HepG2 (cell line): ENCODE results near the gene SMURF1. TPM values are rescaled to one million over a fixed set of nuclear protein-coding genes. Genes with fewer than 3 reads are reported as not detected.

Source experiments
- ATAC-seq: fragments of 200-7000 bp; cut with Tn5 transposase; 3 replicates; pipeline ENCODE4 v1.9.1; 2020; ENCODE audit warnings: mild to moderate bottlenecking, moderate library complexity
- BruUV-seq: library from RNA; stranded (reverse); fragments of 400-500 nt; replicated peaks from 2 replicates; lab custom pipeline; 2021; lab: Mats Ljungman, UMichigan
- CTCF ChIA-PET: fragments of 300-600 bp; formaldehyde crosslinking; extraction: SDS; loops from one replicate; lab custom pipeline; 2021; ENCODE audit warnings: low total read pairs, inconsistent platforms, low intra/inter-chr PET ratio; lab: Yijun Ruan, JAX
- POLR2A ChIA-PET: fragments of 350-600 bp; sonication (Branson Sonifier 250); formaldehyde crosslinking; loops from one replicate; lab custom pipeline; 2020; ENCODE audit warnings: antibody characterized with exemption, inconsistent platforms; lab: Yijun Ruan, JAX
- DNase-seq: peaks from one replicate; pipeline ENCODE4 v3.0.0-alpha.2; 2015; ENCODE audit warnings: low spot score
- FAIRE-seq: peaks from 3 replicates; lab custom pipeline; 2011; peaks lifted over from hg19 to GRCh38; lab: Jason Lieb, UNC
- H2AFZ ChIP-seq: one replicate; pipeline ENCODE4 v1.6.1; 2011; ENCODE audit warnings: low read length, inconsistent platforms
- H3K27ac ChIP-seq: fragments of 300-600 bp; 3 replicates; pipeline ENCODE4 v1.8.0; 2011; ENCODE audit warnings: mixed run types, mild to moderate bottlenecking, mixed read lengths, low read length, inconsistent platforms; ENCODE audit not compliant: insufficient read depth; ENCODE audit errors: extremely low read length
- H3K27me3 ChIP-seq, 2 experiments: fragments of 200-600 bp in 1 of 2; 2 replicates in 1 of 2; 3 replicates in 1 of 2; pipeline versions ENCODE4 v1.6.0 to v1.8.0; 2011; ENCODE audit warnings: low read length in 2 of 2, mild to moderate bottlenecking in 2 of 2, moderate library complexity in 2 of 2, inconsistent platforms in 1 of 2; ENCODE audit not compliant: insufficient read depth in 2 of 2, control insufficient read depth in 1 of 2
- H3K36me3 ChIP-seq, 2 experiments: fragments of 200-600 bp in 1 of 2; replicated peaks in 1 of 2; 2 replicates in 1 of 2; 3 replicates in 1 of 2; pipeline versions ENCODE4 v1.5.1 to v1.8.0; 2011; ENCODE audit warnings: low read length in 2 of 2, inconsistent platforms in 1 of 2; ENCODE audit not compliant: insufficient read depth in 2 of 2, control insufficient read depth in 1 of 2
- H3K4me1 ChIP-seq: 2 replicates; pipeline ENCODE4 v1.5.1; 2012; ENCODE audit warnings: low read length, inconsistent platforms; ENCODE audit not compliant: insufficient read depth
- H3K4me2 ChIP-seq: 2 replicates; pipeline ENCODE4 v1.6.0; 2011; ENCODE audit warnings: low read depth, low read length, inconsistent platforms
- H3K4me3 ChIP-seq, 3 experiments: fragments of 200-600 bp in 1 of 3; sonication (generic), shearing (Covaris generic) in 1 of 3; replicated peaks in 1 of 3; 2 replicates each; pipeline ENCODE4 v1.5.1; 2011 to 2016; ENCODE audit warnings: low read length in 3 of 3, inconsistent platforms in 2 of 3, low read depth in 2 of 3, mild to moderate bottlenecking in 2 of 3, control low read depth in 1 of 3, mixed read lengths in 1 of 3; ENCODE audit not compliant: insufficient read depth in 1 of 3
- H3K79me2 ChIP-seq: one replicate; pipeline ENCODE4 v1.6.1; 2011; ENCODE audit warnings: low read length, inconsistent platforms; ENCODE audit not compliant: insufficient read depth
- H3K9ac ChIP-seq: 2 replicates; pipeline ENCODE4 v1.6.0; 2011; ENCODE audit warnings: mild to moderate bottlenecking, low read depth, low read length, inconsistent platforms; ENCODE audit not compliant: insufficient read depth
- H3K9me3 ChIP-seq: 2 replicates; pipeline ENCODE4 v1.5.1; 2012; ENCODE audit warnings: mild to moderate bottlenecking, low read length
- H4K20me1 ChIP-seq: 2 replicates; pipeline ENCODE4 v1.6.0; 2011; ENCODE audit warnings: inconsistent platforms, mild to moderate bottlenecking, low read length, moderate library complexity; ENCODE audit not compliant: insufficient read depth
- ESRRA ChIP-seq: sonication (generic); formaldehyde crosslinking; IDR thresholded peaks from 2 replicates; pipeline ENCODE4 v1.5.1; 2020; ENCODE audit warnings: mild to moderate bottlenecking, low read depth, missing genetic modification reagents
- KAT2B ChIP-seq: fragments of 150-350 bp; IDR thresholded peaks from 2 replicates; pipeline ENCODE4 v1.6.1; 2014; ENCODE audit warnings: low read depth, low read length, borderline replicate concordance
- KDM4B ChIP-seq: sonication (generic); formaldehyde crosslinking; IDR thresholded peaks from 2 replicates; pipeline ENCODE4 v1.4.0; 2020; ENCODE audit warnings: missing genetic modification reagents
- MIER3 ChIP-seq: IDR thresholded peaks from 2 replicates; pipeline ENCODE4 v1.6.1; 2016; ENCODE audit warnings: missing compliant biosample characterization, borderline replicate concordance
- NFE2L1 ChIP-seq: sonication (generic); formaldehyde crosslinking; IDR thresholded peaks from 2 replicates; pipeline ENCODE4 v1.4.0; 2020; ENCODE audit warnings: missing genetic modification reagents, mild to moderate bottlenecking, borderline replicate concordance
- SAFB2 ChIP-seq: sonication (generic); formaldehyde crosslinking; IDR thresholded peaks from 2 replicates; pipeline ENCODE4 v1.5.1; 2020; ENCODE audit warnings: missing genetic modification reagents, low read depth, mild to moderate bottlenecking, borderline replicate concordance
- ZNF333 ChIP-seq: sonication (generic); formaldehyde crosslinking; IDR thresholded peaks from 2 replicates; pipeline ENCODE4 v1.4.0; 2020; ENCODE audit warnings: mild to moderate bottlenecking, missing genetic modification reagents, borderline replicate concordance
- ZNF883 ChIP-seq: sonication (generic); formaldehyde crosslinking; IDR thresholded peaks from 2 replicates; pipeline ENCODE4 v1.5.1; 2020; ENCODE audit warnings: mild to moderate bottlenecking, missing genetic modification reagents; ENCODE audit errors: not compliant biosample characterization
- ZSCAN25 ChIP-seq: sonication (generic); formaldehyde crosslinking; IDR thresholded peaks from 2 replicates; pipeline ENCODE4 v1.8.0; 2022; ENCODE audit warnings: mild to moderate bottlenecking, missing genetic modification reagents
- WGBS: methylation state at CpG from one replicate; pipeline ENCODE4 v1.1.6; 2017; ENCODE audit warnings: low lambda C conversion rate; 5-methylcytosine and 5-hydroxymethylcytosine counted together
- in situ Hi-C: cut with HindIII; loops from 2 replicates; pipeline ENCODE4 v1.10.0; 2017; ENCODE audit warnings: low pct_unique_long_range_greater_than_20kb; ENCODE audit not compliant: extremely low pct_ligation_motif_present
- intact Hi-C: fragments of 100-400 bp; cut with micrococcal nuclease; formaldehyde crosslinking; loops from one replicate; pipeline ENCODE4 v1.10.0; 2022; ENCODE audit not compliant: unreplicated experiment
- polyA plus RNA-seq, 8 experiments: library from polyadenylated mRNA; depleted of rRNA in 3 of 8; stranded (reverse) in 7 of 8; unstranded in 1 of 8; fragments of >200 nt; fragmentation: Illumina TruSeq in 4 of 8; extraction: Trizol in 4 of 8; gene quantifications; 2 replicates each; pipeline versions ENCODE4 v1.2.1 to v1.2.3, GENCODE V29; 2011 to 2016; ENCODE audit warnings: low read depth in 4 of 8, missing spikeins in 1 of 8, mixed read lengths in 1 of 8; ENCODE audit not compliant: insufficient read depth in 1 of 8
- total RNA-seq, 5 experiments: library from RNA; depleted of rRNA; stranded (reverse); fragments of >200 nt; fragmentation: Illumina TruSeq; extraction: Trizol; gene quantifications; 2 replicates each; pipeline ENCODE4 v1.2.3, GENCODE V29; 2016; ENCODE audit warnings: low read depth in 1 of 5
- TF ChIP-seq, protein P1 (sequence below): sonication (generic); formaldehyde crosslinking; IDR thresholded peaks from 2 replicates; pipeline ENCODE4 v1.5.1; 2020; ENCODE audit warnings: mild to moderate bottlenecking, missing genetic modification reagents, borderline replicate concordance

The SMURF1 gene
- total and polyA plus RNA-seq, 2 of the 13 experiments (the other 11 are each of a cell fraction or from before 2014, with no cell fraction given) = 8.3 to 11.1 TPM

GRCh38 chr7:99032928-99033327 is 111.0 kb downstream of the SMURF1 start:
- Histone ChIP-seq H2AFZ (no peak overlapping the region), H3K79me2 (no peaks in the 10 kb centered on the region), H3K9me3 (no peaks in the 10 kb centered on the region), H3K4me2 (no peak overlapping the region), H3K27me3 (no peaks in the 10 kb centered on the region), H3K36me3 (peaks cover 41 to 85% of the 10 kb centered on the region in 2 experiments), H3K27ac (no peak overlapping the region), H3K4me3 (no peak overlapping the region), H3K9ac (no peak overlapping the region), H4K20me1 (no peaks in the 10 kb centered on the region), H3K4me1 (no peaks in the 10 kb centered on the region)
- intact Hi-C loops (no loop called here), in situ Hi-C loops (no loop called here)
- DNase-seq (no peak), FAIRE-seq (no peak), ATAC-seq (no peak)
- no TSS peak for BruUV-seq
- 96% methylated on average over 9 of the region's 15 CpGs for WGBS
- TF ChIP-seq NFE2L1 (CRISPR knock-in tag) (no peak), ZSCAN25 (CRISPR knock-in tag) (no peak), SAFB2 (CRISPR knock-in tag) (no peak), ZNF883 (CRISPR knock-in tag) (no peak), ZNF333 (no peak), KAT2B (no peak), KDM4B (no peak), MIER3 (CRISPR knock-in tag) (no peak), ESRRA (CRISPR knock-in tag) (no peak)
- TF ChIP-seq, protein P1, sequence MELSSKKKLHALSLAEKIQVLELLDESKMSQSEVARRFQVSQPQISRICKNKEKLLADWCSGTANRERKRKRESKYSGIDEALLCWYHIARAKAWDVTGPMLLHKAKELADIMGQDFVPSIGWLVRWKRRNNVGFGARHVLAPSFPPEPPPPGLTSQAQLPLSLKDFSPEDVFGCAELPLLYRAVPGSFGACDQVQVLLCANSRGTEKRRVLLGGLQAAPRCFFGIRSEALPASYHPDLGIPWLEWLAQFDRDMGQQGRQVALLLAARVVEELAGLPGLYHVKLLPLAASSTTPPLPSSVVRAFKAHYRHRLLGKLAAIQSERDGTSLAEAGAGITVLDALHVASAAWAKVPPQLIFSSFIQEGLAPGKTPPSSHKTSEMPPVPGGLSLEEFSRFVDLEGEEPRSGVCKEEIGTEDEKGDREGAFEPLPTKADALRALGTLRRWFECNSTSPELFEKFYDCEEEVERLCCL (CRISPR knock-in tag) = no peak
- ChIA-PET POLR2A (no interaction called here), CTCF (no interaction called here)
